ENCODE data around the gene CCDC197.

CCDC197 gene

GRCh38 chr14:93977790-93978581 is 19.1 kb upstream of the CCDC197 start:
- 96% methylated on average over 10 of the region's 11 CpGs for WGBS, 2 experiments

GRCh38 chr14:93978735-93979134 is 18.4 kb upstream of the CCDC197 start:
- 76 to 79% methylated on average over 4 of the region's 4 CpGs for WGBS, 2 experiments
- Histone ChIP-seq H3K36me3 (ENCODE audit: control insufficient read depth, insufficient read depth, low read length) (no peaks in the 10 kb centered on the region), H3K27me3 (ENCODE audit: control insufficient read depth, insufficient read depth, low read length, poor library complexity, severe bottlenecking) (no peaks in the 10 kb centered on the region), H3K9me3 (ENCODE audit: control insufficient read depth, low read length) (no peaks in the 10 kb centered on the region), H3K27ac (ENCODE audit: insufficient read depth, low read depth, low read length, poor library complexity, severe bottlenecking) (no peak overlapping the region), H3K4me1 (ENCODE audit: control insufficient read depth, insufficient read depth, low read length) (peaks cover 13% of the 10 kb centered on the region), H3K4me3 (ENCODE audit: insufficient read depth, low read depth, low read length) (no peak overlapping the region)

More at GRCh38 chr14:93977790-93978581, 19.1 kb upstream of the CCDC197 start:
- Histone ChIP-seq H3K27ac (ENCODE audit: insufficient read depth, low read depth, low read length, poor library complexity, severe bottlenecking) (no peak overlapping the region), H3K9me3 (ENCODE audit: control insufficient read depth, low read length) (no peaks in the 10 kb centered on the region), H3K4me3 (ENCODE audit: insufficient read depth, low read depth, low read length) (no peak overlapping the region), H3K36me3 (ENCODE audit: control insufficient read depth, insufficient read depth, low read length) (no peaks in the 10 kb centered on the region), H3K4me1 (ENCODE audit: control insufficient read depth, insufficient read depth, low read length) (peaks cover 13% of the 10 kb centered on the region), H3K27me3 (ENCODE audit: control insufficient read depth, insufficient read depth, low read length, poor library complexity, severe bottlenecking) (no peaks in the 10 kb centered on the region)

GRCh38 chr14:93980456-93981201 is 16.5 kb upstream of the CCDC197 start:
- H3K27ac ChIP-seq (ENCODE audit: insufficient read depth, low read depth, low read length, poor library complexity, severe bottlenecking), result no peak overlapping the region
- 94% methylated on average over 11 of the region's 11 CpGs for WGBS, 2 experiments
- no peaks in the 10 kb centered on the region for H3K27me3 ChIP-seq (ENCODE audit: control insufficient read depth, insufficient read depth, low read length, poor library complexity, severe bottlenecking)
- H3K36me3 ChIP-seq (ENCODE audit: control insufficient read depth, insufficient read depth, low read length), result no peaks in the 10 kb centered on the region
- H3K4me3 ChIP-seq (ENCODE audit: insufficient read depth, low read depth, low read length), result no peak overlapping the region
- peaks cover 18% of the 10 kb centered on the region for H3K4me1 ChIP-seq (ENCODE audit: control insufficient read depth, insufficient read depth, low read length)
- H3K9me3 ChIP-seq (ENCODE audit: control insufficient read depth, low read length), result no peaks in the 10 kb centered on the region

- H3K27me3 ChIP-seq (ENCODE audit: control insufficient read depth, insufficient read depth, low read length, poor library complexity, severe bottlenecking), result no peaks in the 10 kb centered on the region
- no peaks in the 10 kb centered on the region for H3K36me3 ChIP-seq (ENCODE audit: control insufficient read depth, insufficient read depth, low read length)
- 94 to 95% methylated on average over 9 of the region's 9 CpGs for WGBS, 2 experiments
- no peaks in the 10 kb centered on the region for H3K9me3 ChIP-seq (ENCODE audit: control insufficient read depth, low read length)
- H3K4me3 ChIP-seq (ENCODE audit: insufficient read depth, low read depth, low read length), result no peak overlapping the region
- peaks cover 14% of the 10 kb centered on the region for H3K4me1 ChIP-seq (ENCODE audit: control insufficient read depth, insufficient read depth, low read length)
- H3K27ac ChIP-seq (ENCODE audit: insufficient read depth, low read depth, low read length, poor library complexity, severe bottlenecking), result no peak overlapping the region
These were observed 15.5 kb upstream of the CCDC197 start for GRCh38 chr14:93981316-93982229.

GRCh38 chr14:93982230-93983007 is 14.7 kb upstream of the CCDC197 start:
- Histone ChIP-seq H3K9me3 (ENCODE audit: control insufficient read depth, low read length) (no peaks in the 10 kb centered on the region), H3K36me3 (ENCODE audit: control insufficient read depth, insufficient read depth, low read length) (no peaks in the 10 kb centered on the region), H3K4me1 (ENCODE audit: control insufficient read depth, insufficient read depth, low read length) (peaks cover 13% of the 10 kb centered on the region), H3K27ac (ENCODE audit: insufficient read depth, low read depth, low read length, poor library complexity, severe bottlenecking) (no peak overlapping the region), H3K4me3 (ENCODE audit: insufficient read depth, low read depth, low read length) (no peak overlapping the region), H3K27me3 (ENCODE audit: control insufficient read depth, insufficient read depth, low read length, poor library complexity, severe bottlenecking) (no peaks in the 10 kb centered on the region)
- WGBS, 2 experiments, result 81 to 83% methylated on average over 10 of the region's 10 CpGs

- Histone ChIP-seq H3K4me1 (ENCODE audit: control insufficient read depth, insufficient read depth, low read length) (peaks cover 16% of the 10 kb centered on the region), H3K27ac (ENCODE audit: insufficient read depth, low read depth, low read length, poor library complexity, severe bottlenecking) (no peak overlapping the region)
- WGBS, 2 experiments, result 57 to 68% methylated on average over 3 of the region's 3 CpGs
These were observed 13.0 kb upstream of the CCDC197 start for GRCh38 chr14:93984070-93984469.

GRCh38 chr14:93984987-93985410 is 12.1 kb upstream of the CCDC197 start:
- 43 to 46% methylated on average over 7 of the region's 7 CpGs for WGBS, 2 experiments
- H3K4me1 ChIP-seq (ENCODE audit: control insufficient read depth, insufficient read depth, low read length), result peaks cover 16% of the 10 kb centered on the region
- H3K4me3 ChIP-seq (ENCODE audit: insufficient read depth, low read depth, low read length), result no peak overlapping the region
- H3K9me3 ChIP-seq (ENCODE audit: control insufficient read depth, low read length), result no peaks in the 10 kb centered on the region
- H3K27me3 ChIP-seq (ENCODE audit: control insufficient read depth, insufficient read depth, low read length, poor library complexity, severe bottlenecking), result no peaks in the 10 kb centered on the region
- H3K36me3 ChIP-seq (ENCODE audit: control insufficient read depth, insufficient read depth, low read length), result no peaks in the 10 kb centered on the region
- no peak overlapping the region for H3K27ac ChIP-seq (ENCODE audit: insufficient read depth, low read depth, low read length, poor library complexity, severe bottlenecking)

More at GRCh38 chr14:93984070-93984469, 13.0 kb upstream of the CCDC197 start:
- Histone ChIP-seq H3K27me3 (ENCODE audit: control insufficient read depth, insufficient read depth, low read length, poor library complexity, severe bottlenecking) (no peaks in the 10 kb centered on the region), H3K9me3 (ENCODE audit: control insufficient read depth, low read length) (no peaks in the 10 kb centered on the region), H3K4me3 (ENCODE audit: insufficient read depth, low read depth, low read length) (no peak overlapping the region), H3K36me3 (ENCODE audit: control insufficient read depth, insufficient read depth, low read length) (no peaks in the 10 kb centered on the region)

- Histone ChIP-seq H3K4me3 (ENCODE audit: insufficient read depth, low read depth, low read length) (no peak overlapping the region), H3K27ac (ENCODE audit: insufficient read depth, low read depth, low read length, poor library complexity, severe bottlenecking) (no peak overlapping the region), H3K27me3 (ENCODE audit: control insufficient read depth, insufficient read depth, low read length, poor library complexity, severe bottlenecking) (no peaks in the 10 kb centered on the region), H3K4me1 (ENCODE audit: control insufficient read depth, insufficient read depth, low read length) (peaks cover 14% of the 10 kb centered on the region), H3K36me3 (ENCODE audit: control insufficient read depth, insufficient read depth, low read length) (no peaks in the 10 kb centered on the region), H3K9me3 (ENCODE audit: control insufficient read depth, low read length) (no peaks in the 10 kb centered on the region)
- 75 to 76% methylated on average over 9 of the region's 9 CpGs for WGBS, 2 experiments
These were observed 10.1 kb upstream of the CCDC197 start for GRCh38 chr14:93986955-93987354.

- Histone ChIP-seq H3K27ac (ENCODE audit: insufficient read depth, low read depth, low read length, poor library complexity, severe bottlenecking) (no peak overlapping the region), H3K4me1 (ENCODE audit: control insufficient read depth, insufficient read depth, low read length) (peaks cover 12% of the 10 kb centered on the region), H3K4me3 (ENCODE audit: insufficient read depth, low read depth, low read length) (no peak overlapping the region), H3K27me3 (ENCODE audit: control insufficient read depth, insufficient read depth, low read length, poor library complexity, severe bottlenecking) (no peaks in the 10 kb centered on the region), H3K9me3 (ENCODE audit: control insufficient read depth, low read length) (no peaks in the 10 kb centered on the region), H3K36me3 (ENCODE audit: control insufficient read depth, insufficient read depth, low read length) (no peaks in the 10 kb centered on the region)
- 81 to 87% methylated on average over 12 of the region's 12 CpGs for WGBS, 2 experiments
These were observed 9.7 kb upstream of the CCDC197 start for GRCh38 chr14:93987376-93987775.

Data from ectodermal cell (in vitro differentiated cells).